Amniotic epithelial cell (primary cell): ENCODE measurements around the gene KIAA0930.
A peak's percentile ranks its signal among the peaks of the same experiment; 100 is the strongest.

Experiments used
- DNase-seq: peaks from one replicate; pipeline ENCODE4 v3.0.0-alpha.2; 2010; ENCODE audit warnings: low read depth

Gene KIAA0930

DNA sequence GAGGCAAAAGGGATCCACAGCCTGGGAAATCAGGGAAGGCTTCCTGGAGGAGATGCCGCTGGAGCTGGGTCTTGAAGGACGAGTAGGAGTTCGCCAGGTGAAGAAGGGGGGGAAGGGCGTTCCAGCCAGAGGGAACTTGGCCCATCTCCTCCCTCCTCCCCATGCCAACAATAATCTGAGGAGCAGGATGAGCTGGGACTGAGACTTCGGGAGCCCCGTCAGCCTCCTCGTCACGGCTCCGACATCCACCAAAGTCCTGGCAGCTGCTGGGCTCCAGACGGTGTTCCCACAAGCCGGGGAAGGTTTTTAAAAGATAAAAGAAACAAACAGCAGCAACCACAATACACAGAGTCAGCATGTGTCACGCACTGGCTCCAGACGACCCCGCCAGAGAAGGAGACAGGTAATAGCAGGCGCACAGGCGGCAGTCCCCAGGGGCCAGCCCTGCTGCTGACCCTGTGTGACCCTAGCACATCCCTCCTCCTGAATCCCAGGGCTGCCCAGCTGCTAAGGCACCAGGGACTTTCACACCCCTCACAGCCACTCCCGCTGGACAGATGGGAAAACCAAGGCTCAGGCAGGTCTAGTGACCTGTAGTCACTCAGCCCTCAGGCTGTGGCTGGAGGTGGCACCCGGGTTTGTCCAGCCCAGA is 39.7 kb downstream of the KIAA0930 start:
- DNase-seq, result peak; percentile 88

DNA sequence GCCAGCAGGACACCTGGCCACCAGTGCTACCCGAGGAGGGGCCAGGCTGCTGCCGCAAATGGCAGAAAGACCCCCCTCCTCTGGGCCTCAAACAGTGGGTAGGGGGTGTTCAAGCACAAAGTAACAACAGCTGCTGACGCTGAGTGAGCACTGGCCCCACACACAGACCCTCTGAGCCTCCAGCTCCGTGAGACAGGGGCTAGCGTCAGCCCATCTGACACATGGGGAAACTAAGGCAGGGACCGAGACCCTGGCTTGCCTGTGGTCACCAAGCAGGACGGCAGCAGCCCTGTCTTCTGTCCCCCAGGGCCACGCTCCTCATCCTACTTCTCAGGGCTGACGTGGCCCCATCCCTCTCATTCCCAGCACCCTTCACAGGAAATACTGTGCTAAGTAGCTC is 40.5 kb downstream of the KIAA0930 start:
- no peak for DNase-seq

DNA sequence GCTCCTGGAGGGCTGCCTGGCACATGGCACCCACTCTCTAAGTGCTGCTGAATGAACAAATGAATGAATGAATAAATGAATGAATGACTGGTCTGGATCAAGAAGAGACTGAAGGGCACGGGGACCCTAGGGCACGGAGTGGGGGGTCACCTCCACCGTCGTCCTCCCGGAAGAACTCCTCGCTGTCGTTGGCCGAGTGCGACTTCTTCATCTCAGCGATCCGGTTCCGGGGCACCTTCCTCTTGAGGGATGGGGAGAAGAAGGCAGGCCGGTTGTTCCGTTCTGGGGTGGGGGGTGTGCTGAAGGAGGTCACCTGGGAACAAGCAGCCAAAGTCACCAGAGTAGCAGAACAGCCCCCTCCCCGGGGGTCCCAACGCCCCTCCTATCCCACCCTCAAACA is 41.0 kb downstream of the KIAA0930 start:
- DNase-seq, result no peak

DNA sequence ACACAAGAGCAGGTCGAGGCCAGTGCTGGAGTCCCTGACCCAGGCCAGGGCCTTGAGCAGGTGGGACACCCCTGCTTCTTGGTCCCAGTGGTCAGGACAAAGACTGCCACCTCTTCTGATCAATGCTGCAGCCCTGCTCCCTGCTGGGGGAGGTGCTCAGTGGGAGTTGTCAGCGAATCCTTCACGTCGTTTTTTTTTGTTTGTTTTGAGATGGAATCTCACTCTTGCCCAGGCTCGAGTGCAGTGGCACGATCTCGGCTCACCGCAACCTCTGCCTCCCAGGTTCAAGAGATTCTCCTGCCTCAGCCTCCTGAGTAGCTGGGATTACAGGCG is 42.3 kb downstream of the KIAA0930 start:
- DNase-seq, result no peak

DNA sequence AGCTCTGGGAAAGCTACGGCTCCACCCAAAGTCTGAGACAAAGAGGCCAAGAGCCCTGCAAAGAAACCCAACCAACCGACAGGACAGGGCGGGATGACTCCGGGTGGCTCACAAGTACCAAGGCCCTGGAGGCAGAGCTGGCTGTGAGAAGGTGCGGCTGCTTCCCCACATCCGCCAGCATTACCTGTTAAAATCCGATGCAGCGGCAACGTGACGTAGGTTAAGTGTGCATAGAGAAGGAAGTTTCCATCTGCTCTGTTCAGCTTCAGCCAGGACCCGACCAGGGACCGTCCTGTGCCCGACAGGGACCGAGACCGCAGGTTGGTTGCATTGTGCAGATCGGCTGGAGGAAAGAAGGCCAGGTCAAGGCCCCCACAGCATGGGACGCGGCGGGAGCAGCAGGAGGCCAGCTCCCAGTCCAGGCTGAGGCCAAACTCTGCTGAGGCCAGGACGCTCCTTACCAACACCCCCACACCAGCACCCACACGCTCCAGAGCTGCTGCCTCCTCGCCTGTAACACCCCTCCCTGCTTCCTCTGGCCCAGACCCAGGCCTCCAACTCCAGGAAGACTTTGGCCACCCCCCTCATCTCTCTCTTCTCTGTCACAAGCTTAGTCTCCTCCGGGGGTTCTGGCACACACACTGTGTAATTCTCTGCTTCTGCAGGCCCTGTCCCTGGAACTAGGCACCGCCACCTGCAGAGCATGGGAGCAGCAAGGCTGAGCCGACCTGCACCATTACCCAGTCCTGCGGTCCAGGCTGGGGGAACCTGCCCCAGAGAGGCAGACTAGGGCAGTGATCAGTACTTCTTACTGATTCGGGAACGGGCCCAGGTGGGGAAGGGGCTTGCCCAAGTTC is 42.9 kb downstream of the KIAA0930 start:
- DNase-seq, result no peak

DNA sequence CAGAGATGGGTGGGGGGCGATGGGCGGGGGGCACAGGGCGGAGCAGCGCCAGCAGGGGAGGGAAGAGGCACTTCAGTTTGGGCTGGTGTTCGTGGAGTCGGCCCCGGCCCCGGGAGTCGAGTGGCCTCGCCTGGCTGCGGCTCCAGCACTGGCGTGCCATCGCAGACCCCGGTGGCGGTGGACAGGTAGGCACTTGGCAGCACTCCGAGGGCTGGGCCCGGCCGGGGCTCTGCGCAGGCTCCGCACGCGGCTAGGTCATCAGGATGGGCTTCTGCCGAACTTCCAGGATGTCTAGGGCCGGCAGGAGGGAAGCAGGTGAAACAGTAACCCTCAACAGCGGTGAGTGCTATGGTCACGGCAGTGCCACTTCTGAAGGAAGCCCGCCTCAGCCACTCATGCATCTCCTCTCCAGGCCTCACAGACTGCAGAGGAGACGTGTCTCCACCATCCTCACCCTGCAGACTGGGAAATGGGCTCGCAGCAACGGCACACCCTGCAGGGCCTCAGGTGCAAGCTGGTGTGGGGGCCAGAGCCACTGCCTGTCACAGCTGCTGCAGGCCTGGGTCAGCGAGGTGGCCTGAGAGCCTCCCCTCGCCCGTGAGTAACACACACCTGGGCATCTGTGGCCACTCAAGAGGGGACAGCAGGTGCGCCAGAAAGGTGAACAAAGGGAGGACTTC is 43.6 kb downstream of the KIAA0930 start:
- no peak for DNase-seq

DNA sequence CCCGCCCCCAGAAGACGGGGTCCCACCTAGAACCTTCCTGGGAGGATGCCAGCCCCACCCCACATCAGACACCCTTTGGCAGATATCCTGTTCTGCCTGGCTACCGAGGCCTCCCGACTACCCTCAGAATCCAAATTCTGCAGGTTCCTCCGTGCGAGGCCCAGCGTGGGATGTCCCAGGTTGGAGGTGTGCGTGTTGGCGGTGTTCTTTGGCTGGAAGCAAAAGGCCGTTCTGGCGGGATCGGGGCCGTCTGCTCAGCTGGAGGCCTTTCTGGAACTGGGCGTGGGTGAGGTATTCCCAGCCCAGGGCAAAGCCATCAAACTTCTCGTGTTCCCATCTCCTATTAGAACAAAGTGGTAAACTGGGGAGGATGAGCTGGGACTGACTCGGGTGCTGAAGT is 44.4 kb downstream of the KIAA0930 start:
- no peak for DNase-seq

DNA sequence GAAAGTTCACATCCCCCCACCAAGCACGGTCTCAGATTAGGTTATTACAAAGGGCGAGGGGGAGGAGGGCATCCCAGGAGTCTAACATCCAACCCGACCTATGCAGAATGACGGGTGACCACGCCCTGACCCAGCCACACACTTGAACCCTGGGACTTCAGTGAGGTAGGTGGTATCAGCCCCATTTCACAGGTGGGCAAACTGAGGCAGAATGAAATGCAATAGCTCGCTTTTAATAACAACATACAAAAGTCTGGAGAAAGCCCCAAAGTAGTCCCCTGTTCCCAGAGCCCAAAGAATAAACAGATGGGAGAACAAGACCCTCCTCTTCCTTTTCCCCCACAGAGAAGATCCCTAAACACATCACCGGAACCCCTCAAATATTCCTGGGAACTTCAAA is 45.1 kb downstream of the KIAA0930 start:
- DNase-seq, result no peak

DNA sequence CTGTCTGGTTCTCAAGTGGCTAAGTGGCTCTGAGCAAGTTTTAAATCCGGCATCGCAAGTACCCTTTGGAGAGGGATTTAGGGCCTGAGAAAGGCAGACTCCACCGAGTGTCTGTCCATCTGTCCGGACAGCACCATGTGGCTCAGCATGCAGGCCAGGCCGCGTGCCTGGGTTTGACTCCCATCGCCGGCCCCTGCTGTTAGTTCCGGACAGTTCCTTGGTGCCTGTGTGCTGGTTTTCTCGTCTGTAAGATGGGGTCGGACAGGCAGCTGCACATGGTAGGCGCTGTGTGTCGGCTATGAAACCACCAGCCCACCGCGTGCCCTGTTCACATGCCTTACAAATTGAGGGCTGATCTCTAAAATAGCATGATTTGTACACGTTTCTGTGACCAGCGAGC is 46.0 kb downstream of the KIAA0930 start:
- DNase-seq, result no peak

DNA sequence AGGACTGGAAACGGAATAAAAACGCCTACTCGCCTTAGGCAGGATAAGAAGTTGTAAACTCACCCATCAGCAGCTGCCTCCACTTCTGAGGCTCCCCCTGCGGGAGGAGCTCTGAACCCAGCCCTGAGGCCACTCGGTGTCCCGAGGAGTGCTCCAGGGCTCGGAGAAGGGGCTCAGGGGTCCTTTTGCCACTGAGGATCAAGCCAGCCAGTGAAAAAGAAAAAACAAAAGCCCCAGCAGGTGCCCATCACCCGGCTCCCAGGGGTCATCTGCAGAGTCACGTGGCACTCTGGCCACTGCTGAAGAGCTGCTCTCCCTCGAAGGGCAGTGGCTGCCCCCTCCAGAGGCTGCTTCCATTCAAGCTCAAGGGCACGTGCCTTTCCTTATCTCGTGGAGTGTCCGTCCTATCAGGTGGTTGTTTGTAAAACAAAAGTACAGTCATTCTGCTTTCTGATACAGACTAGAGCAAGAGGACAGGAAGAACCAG is 48.0 kb downstream of the KIAA0930 start:
- DNase-seq, result peak; percentile 43

DNA sequence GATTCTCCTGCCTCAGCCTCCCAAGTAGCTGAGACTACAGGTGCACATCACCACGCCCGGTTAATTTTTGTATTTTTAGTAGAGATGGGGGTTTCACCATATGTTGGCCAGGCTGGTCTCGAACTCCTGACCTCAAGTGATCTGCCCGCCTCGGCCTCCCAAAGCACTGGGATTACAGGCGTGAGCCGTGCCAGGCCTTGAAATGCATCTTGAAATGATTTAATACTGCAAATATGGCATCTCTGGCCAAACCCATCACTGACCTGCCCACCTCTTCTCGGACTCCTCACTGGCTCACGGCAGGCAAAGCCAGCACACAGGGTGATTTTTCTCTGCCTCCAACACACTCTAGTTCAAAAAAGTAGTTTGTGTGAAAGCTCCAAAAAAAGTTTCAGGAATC is 48.9 kb downstream of the KIAA0930 start:
- peak; percentile 42 for DNase-seq

DNA sequence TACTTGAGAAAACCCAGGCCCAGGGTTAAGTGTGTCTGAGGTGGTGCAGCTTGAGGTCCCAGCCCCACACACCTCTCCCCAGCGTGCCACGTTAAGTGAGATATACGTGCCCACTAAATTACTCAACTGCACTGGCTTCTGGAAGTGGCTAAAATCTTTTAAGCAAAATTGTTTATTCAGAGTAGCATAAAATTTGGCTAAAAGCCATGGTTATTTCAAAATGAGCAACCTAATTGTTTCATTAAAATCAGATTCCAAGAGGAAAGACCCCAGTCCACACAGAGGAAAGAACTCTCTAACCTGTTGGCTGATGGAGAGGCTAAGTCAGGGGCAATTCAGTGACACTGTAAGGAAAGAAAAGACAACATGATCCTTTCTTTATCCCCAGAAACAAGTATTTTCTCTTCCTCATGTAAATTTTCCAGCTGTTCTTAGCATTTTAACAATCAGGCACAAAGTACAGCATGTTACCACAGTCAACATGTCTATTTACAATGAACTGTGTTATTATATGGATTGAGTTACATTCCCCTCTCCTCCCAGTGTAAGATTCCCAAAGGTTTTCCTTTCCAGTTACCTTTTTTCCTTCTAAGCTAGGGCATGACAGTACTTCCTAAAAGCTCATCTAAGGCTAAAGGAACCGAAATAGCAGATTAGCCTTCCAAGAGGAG is 50.4 kb downstream of the KIAA0930 start:
- DNase-seq, result peak; percentile 32

DNA sequence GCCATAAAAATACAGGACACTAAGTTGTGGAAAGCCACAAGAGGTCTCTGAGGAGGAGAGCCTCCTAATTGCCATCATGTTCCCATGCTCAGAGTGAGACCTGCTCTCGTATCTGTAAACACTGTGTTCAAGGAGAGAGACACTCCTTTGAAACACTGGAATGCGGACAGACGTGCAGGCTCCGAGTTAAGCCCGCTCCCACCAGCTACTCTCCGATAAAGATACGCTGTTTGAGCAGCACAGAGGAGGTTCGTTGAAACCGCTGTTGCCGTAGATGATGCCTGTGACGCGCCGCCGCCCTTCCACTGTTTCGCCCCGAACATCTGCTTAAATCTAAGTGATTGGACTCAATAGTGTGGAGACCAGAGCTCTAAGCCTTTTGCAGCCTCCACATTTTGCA is 51.9 kb downstream of the KIAA0930 start:
- DNase-seq, result peak; percentile 39

DNA sequence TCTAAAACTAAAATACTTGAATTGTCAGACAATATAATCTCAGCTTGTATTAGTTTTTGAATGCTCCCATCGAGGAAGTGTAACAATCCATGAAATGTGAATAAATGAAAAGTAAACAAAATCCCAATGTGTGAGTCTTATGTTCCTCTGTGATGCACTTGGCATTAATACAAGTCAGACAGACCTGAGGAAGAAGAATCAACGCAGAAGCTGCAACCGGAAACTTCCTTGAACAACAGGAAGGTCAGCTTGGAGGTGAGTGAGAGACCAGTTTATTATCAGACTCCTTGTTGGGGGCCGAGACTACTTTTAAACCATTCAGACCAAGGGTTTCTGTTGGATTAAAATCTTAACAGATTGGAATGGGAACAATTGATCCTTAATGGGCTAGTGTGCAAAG is 52.8 kb downstream of the KIAA0930 start:
- DNase-seq, result no peak

DNA sequence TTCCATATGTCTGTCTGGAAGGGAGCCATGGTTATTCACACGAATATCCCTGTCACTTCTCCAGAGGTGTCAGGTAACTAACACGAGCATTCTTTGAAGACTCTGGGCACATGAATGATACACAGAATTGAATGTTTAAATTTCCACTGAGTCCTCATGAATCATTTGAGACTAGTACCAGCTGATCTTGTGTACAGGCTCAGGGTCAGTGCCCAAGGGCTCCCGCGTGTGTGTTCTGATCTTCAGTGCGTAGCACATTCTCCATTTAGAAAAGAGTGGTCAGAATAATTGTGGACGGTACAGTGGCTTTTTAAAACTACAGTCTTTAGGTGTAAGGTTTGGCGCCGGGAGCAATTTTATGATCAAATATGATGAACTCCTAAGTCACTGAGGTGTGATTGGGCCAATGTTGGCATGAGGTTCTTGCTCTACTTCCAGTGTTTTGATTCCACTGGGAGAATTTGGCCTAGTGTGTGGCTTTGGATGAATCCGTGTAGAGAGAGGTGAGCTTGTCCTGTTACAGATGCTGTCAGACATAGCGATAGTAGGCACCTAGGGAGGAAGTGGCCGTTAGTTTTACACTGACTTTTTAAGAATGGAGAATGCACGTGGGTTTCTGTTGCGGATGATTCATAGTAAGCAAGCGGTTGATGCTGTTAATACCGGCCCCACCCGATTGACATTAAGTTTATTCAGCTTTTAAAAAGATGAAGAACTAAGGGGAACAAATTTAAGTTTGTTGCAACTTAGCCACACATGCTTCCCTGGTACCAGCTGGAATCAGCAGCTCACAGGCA is 54.8 kb downstream of the KIAA0930 start:
- DNase-seq, result no peak

DNA sequence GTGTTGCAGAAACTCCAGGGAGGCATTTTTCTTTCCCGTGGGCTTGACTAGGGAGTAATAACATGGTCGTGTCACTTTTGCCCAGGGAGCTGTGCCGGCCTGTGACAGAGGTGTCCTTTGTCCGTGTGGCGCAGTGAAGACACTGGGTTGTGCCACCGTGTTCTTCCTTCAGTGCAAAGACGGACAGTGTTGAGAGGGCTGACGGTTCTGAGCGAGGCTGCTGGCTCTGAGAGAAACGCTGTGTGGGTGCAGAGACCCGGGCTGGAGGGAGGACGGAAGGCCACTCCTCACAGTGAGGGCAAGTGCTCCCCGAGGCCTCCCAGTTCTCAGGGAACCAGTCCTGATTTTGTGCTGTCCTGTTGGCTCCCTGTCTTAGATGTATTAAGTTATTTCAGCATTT is 56.7 kb downstream of the KIAA0930 start:
- no peak for DNase-seq

DNA sequence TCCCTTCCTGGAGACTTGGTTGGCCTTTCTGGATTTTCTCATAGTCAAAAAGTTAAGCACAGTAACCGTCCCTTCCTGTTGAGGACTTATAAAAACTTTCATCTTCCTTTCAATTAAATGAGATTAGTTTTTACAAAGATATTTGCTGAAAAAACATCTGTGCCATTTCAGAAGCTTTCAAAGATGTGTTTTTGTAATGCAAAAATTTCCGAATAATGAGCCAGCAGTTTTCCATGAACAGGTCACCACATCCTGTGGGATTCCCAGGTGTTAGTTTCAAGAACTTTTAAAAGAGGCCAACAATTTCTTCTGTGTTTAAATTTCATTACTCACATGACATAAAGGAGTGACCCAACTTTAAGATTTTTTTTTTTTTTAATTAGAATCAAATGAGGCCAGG is 58.9 kb downstream of the KIAA0930 start:
- no peak for DNase-seq

DNA sequence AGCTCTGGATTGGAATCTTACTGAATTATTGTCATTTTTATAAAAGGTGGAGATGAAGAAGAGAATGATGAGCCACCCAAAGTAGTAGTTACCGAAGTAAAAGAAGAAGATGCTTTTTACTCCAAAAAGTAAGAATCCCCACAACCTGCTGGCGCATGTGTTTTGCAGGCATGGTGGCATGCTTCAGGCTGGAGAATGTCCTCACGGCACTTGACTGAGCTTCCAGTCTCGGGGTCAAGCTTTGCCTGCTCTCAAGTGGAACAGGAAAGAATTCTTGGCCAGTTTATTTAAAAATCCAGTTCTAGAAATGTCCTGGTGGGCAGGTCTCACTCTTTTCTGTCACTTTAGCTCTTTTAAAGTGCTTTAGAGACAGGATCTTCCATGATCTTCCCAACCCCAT is 59.5 kb downstream of the KIAA0930 start:
- no peak for DNase-seq

DNA sequence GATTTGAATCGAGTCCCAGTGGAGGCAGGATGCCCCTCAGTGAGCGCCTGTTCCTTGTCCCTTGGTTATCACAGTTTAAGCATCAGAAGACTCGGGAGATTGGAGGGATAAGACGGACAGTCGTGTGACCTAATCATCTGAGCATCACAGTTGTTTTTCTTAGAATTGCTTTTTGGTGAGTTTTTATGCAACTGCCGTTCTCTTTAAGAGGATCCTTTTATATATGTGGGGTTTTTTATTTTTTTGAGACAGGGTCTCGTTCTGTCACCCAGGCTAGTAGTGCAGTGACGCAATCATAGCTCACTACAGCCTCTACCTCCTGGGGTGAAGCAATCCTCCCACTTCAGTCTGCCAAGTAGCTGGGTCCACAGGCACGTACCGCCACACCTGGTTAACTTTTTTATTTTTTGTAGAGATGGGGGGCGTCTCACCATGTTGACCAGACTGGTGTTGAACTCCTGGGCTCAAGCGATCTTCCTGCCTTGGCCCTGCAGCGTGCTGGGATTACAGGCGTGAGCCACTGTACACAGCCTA is 60.5 kb downstream of the KIAA0930 start:
- peak; percentile 41 for DNase-seq

DNA sequence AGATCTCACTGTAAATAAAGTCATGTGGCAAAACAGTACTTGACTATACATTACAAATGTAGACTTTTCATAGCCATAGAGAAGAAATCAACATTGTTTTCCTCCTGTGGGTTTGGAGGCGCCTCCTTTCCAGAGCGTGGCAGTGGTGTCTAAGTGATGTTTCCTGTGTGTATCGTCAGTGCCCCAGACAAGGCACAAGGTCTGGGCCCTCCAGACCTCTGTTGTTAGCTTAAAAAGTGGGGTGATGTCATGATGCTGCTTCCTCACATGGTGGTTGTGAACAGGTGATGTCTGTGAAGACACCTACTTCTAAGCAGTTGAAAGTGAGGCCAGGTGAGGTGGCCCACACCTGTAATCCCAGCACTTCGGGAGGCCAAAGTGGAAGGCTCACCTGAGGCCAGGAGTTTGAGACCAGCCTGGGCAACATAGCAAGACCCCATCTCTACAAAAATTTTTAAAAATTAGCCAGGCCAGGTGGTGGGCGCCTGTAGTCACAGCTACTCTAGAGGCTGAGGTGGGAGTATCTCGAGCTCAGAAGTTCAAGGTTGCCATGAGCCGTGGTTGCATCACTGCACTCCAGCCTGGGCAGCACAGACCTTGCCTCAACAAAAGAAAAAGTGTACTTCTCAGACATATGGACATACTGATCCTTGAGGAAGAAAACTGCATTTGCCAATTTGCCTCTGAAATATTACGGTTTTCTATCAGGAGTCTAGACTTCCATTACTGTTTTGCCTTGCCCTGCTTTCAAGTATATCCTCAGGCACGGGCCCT is 61.2 kb downstream of the KIAA0930 start:
- no peak for DNase-seq
